Left hindlimb (tissue), 1 donor: ENCODE measurements around the gene ATOH8.
A peak's percentile ranks its signal among the peaks of the same experiment; 100 is the strongest.

Source experiments
- DNase-seq: peaks from one replicate; pipeline ENCODE4 v3.0.0-alpha.2; 2018

ATOH8 gene

GRCh38 chr2:85756195-85756594 is 2.4 kb downstream of the ATOH8 start:
- DNase-seq: no peak

- no peak for DNase-seq
Observed at GRCh38 chr2:85756822-85757435, 3.1 kb downstream of the ATOH8 start.

- DNase-seq: no peak
Observed at GRCh38 chr2:85757860-85758259, 4.1 kb downstream of the ATOH8 start.

- DNase-seq: no peak
Observed at GRCh38 chr2:85758361-85759256, 4.8 kb downstream of the ATOH8 start.

- DNase-seq: no peak
Observed at GRCh38 chr2:85759257-85759613, 5.4 kb downstream of the ATOH8 start.

DNA sequence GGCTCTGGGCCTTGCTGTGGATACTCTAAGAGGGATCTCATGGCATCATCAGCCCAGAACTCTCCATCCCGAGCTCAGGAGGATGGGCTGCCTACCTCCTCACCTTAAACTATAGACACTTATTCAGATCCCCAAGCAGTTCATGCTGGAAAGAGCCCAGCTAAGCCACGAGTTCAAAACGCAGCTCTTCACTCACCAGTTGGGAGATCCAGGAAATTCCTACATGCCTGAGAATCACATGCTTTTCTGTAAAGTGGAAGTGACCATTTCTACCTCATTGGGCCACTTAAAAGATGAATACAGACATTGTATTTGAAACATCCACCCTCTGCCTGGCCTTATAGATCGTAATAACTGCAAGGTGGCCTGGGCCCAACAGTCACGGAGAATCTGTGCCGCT is 6.6 kb downstream of the ATOH8 start:
- no peak for DNase-seq

GRCh38 chr2:85760872-85761271 is 7.1 kb downstream of the ATOH8 start:
- DNase-seq: no peak

- DNase-seq: no peak
Observed at GRCh38 chr2:85761512-85761944, 7.7 kb downstream of the ATOH8 start.

GRCh38 chr2:85761946-85762345 is 8.2 kb downstream of the ATOH8 start:
- no peak for DNase-seq

- DNase-seq: no peak
Observed at GRCh38 chr2:85763132-85763531, 9.3 kb downstream of the ATOH8 start.

DNA sequence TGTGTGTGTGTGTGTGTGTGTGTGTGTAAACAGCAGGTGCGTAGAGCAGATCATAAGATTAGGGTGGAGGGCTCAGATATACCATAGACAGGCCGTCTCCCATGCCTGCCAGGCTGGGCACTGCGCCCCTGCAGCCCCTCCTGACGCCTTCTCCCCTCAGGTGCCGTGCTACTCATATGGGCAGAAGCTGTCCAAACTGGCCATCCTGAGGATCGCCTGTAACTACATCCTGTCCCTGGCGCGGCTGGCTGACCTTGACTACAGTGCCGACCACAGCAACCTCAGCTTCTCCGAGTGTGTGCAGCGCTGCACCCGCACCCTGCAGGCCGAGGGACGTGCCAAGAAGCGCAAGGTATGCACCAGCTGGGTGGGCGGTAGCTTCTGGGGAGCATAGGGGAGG is 10.0 kb downstream of the ATOH8 start:
- DNase-seq: no peak

- DNase-seq: no peak
Observed at GRCh38 chr2:85765081-85765731, 11.4 kb downstream of the ATOH8 start.

DNA sequence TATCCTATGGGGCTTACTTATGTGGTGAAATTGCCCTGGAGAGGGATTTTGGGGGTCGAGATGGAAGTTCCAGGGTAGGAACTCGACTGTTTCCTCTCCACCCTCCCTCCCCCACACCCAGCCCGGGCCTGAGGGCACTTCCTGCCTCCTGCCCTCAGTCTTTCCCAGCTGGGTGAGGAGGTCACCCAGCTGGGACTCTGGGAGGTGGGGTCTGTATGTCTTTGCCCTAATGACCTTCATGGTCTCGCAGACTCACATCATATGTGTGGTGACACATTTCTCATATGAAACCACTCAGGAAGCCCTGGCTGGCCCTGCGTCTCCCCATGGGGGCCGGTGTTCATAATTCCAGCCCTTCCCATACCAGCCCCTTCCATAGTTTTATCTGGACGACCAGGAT is 12.4 kb downstream of the ATOH8 start:
- no peak for DNase-seq

- DNase-seq: no peak
Observed at GRCh38 chr2:85767803-85768665, 14.2 kb downstream of the ATOH8 start.

DNA sequence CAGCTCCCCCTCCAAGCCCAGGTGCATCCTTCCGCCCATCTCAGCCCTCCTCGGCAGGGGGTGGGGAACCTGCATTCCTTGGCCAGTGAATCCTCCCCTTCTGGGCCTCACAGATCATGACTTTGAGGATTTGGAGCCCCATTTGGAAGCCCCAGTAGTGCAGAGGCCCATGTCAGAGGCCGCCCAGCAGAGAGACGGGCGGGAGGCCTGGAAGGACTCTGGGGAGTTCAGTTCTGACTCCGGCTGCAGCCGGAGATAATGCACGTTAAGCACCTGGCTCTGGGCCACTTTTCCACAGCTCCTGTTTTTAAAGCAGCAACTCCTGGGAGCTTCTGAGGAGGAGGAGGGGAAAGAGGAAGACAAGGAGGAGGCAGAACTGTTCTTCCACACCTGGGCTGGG is 14.9 kb downstream of the ATOH8 start:
- no peak for DNase-seq

DNA sequence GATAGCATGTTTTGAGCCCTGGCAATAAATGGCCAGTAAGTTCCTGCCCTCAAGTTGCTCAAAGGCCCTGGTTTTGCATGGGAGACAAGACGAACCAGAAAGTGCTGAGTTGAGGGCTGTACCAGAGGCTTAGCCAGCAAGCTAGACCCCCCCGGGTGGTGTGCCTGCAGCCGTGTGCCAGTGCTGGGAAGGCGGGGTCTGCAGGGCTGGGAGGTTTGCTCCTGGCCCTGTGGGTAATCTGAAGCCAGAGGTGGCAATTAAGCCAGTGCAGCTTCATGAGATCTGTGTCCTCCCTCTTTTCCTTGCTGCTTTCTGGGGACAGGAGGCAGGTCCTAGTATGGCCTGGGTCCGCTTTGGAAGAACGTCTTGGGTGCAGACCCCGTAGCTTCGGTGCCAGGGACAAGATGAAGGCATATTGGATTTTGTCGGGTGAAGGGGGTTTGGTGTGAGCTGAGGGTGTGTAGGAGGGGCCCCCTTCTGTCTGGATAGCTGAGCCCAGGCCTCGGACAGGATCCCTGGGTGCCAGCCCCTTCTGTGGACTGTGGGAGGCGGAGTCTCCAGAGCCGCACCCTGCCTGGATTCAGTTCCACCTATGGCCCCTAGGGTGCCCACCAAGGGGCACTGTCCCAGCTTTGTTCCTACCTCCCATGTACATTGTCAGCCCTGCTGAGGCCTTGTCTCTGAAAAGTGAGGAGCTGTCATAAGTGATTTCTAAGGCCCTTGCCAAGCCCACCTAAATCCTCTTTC is 15.6 kb downstream of the ATOH8 start:
- no peak for DNase-seq

DNA sequence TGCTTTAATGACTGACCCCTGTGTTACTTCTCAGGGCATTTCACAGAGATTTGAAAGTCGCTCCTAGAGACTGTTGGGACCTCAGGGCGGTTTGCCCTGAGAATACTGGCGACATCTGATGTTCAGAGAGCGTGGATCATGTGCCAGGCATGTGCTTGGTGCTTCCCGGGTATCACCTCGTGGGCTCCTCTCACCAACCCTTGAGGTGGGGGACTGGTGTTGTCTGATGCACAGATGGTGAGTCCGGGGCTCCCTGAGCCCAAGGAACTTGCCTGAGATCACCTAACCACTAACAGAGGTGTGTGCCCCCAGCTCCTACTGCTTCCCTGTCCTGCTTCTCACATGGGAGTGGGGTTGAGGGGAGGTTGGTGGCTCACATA is 16.2 kb downstream of the ATOH8 start:
- no peak for DNase-seq

- no peak for DNase-seq
Observed at GRCh38 chr2:85770369-85770768, 16.6 kb downstream of the ATOH8 start.

DNA sequence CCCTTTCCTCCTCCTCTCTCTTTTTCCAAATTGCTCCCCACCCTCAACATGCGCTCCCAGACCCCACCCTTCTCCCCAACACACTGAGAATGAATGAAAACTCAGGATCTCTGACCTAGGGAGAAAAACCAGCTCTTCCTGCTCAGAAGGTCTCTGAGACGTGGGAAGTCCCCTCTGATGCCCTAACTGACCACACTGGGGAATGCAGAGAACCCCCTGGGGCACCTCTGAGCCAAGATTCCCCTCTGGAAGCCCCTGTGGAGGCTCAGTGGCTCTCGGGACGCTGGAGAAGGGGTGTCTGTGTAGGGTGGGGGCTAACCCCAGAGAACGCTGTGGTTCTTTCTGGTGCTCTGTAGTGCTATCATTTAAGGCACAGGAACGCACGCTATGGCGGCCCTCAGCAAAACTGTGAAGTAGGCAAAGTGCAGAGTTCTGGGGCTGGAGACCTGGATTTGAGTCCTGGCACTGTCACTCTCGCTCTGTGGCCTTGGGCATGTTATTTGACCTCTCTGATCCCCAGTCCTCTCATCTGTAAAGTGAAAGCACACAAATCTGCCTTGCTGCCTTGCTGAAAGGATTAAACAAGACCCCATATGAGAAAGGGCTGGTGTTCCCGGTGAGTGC is 17.1 kb downstream of the ATOH8 start:
- DNase-seq: no peak

GRCh38 chr2:85771486-85771885 is 17.7 kb downstream of the ATOH8 start:
- DNase-seq: no peak

- peak; percentile 100 for DNase-seq
Observed at GRCh38 chr2:85772019-85772745, 18.4 kb downstream of the ATOH8 start.
